Stimulated activated naive B cell treated with anti-CD40 and anti-IgM and Interleukin-4, amounts not matched to agents 10 μg/mL and 1 μg/mL and 100 μg/mL, for 72 hours (primary cell): ENCODE data around the gene SPINT1.
A peak's percentile ranks its signal among the peaks of the same experiment; 100 is the strongest.
"Not testable (repeated sequence)": the region's sequence is repeated elsewhere in the genome, so short reads cannot be mapped to it uniquely, and the experiment has no call there.

Experiments
- ATAC-seq, 2 donors: fragments of 150-1000 bp; cut with Tn5 transposase; replicated peaks; 2 replicates each; pipeline ENCODE4 v1.10.0; 2021; ENCODE audit warnings: moderate library complexity in 1 of 2
- DNase-seq: peaks from one replicate; pipeline ENCODE4 v3.0.0; 2021
- H3K27ac Mint-ChIP-seq: one replicate; pipeline ENCODE4 v1.8.0; 2022; ENCODE audit warnings: mild to moderate bottlenecking, mixed read lengths
- H3K27me3 Mint-ChIP-seq, 2 donors: one replicate each; pipeline ENCODE4 v1.8.0; 2022; ENCODE audit warnings: mixed read lengths in 2 of 2
- H3K36me3 Mint-ChIP-seq, 2 donors: one replicate each; pipeline ENCODE4 v1.8.0; 2022; ENCODE audit warnings: mixed read lengths in 2 of 2, mild to moderate bottlenecking in 1 of 2
- H3K4me1 Mint-ChIP-seq, 2 donors: one replicate each; pipeline ENCODE4 v1.8.0; 2022; ENCODE audit warnings: mixed read lengths in 2 of 2, mild to moderate bottlenecking in 1 of 2
- H3K4me3 Mint-ChIP-seq, 2 donors: one replicate each; pipeline ENCODE4 v1.8.0; 2022; ENCODE audit warnings: mild to moderate bottlenecking in 2 of 2, mixed read lengths in 2 of 2, moderate library complexity in 1 of 2
- H3K9me3 Mint-ChIP-seq, 2 donors: one replicate each; pipeline ENCODE4 v1.8.0; 2022; ENCODE audit warnings: mixed read lengths in 2 of 2, mild to moderate bottlenecking in 1 of 2

The SPINT1 gene

DNA sequence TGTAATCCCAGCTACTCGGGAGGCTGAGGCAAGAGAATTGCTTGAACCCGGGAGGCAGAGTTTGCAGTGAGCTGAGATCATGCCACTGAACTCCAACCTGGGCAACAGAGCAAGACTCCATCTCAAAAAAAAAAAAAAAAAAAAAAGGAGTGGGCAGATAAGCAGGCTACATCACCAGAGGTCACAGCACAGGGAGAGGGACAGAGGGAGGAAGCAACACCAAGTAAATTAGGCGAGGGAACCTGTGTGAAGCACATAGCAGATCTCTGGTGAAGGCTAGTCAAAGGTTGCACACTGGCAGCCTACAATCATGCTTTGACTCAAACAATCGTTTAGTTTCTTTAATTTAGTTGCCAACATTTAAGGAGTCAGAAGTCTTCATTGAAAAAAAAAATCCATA, 17.3 kb downstream of the SPINT1 start:
- not testable (repeated sequence) for H3K27ac Mint-ChIP-seq, H3K4me3 Mint-ChIP-seq, DNase-seq, H3K9me3 Mint-ChIP-seq, ATAC-seq, H3K27me3 Mint-ChIP-seq, H3K36me3 Mint-ChIP-seq
- H3K4me1 Mint-ChIP-seq, result peaks cover 12 to 18% of the 10 kb centered on the region in 2 donors

DNA sequence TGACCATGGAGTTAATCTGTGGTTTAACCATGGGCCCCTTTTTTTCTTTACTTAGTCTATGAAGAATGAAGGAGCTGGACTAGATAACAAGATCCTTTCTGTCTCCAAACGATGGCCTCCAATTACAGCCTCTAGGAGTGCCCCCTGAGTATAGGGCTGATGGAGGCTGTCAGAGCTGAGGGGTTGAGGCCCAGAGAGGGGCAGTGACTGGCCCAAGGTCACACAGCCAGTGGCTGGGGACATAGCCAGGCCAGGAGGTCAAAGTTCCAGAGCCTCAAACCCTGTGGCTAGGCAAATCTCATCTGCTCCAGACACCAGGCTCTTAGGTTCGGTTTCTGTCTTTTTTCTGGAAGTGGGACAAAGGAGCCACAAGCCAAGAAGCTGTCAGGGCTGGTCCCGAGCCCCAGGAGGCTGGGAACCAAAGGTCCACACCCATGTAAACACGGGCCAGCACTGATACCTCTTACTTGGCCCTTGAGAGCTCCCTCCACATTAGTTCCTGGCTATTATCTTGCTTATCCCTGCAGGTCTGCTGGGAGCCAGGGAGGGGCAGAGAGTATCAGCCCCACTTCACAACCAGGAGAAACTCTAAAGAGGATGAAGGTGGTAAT, 19.9 kb downstream of the SPINT1 start:
- H3K36me3 Mint-ChIP-seq, result peaks cover 0 to 2% of the 10 kb centered on the region in 2 donors
- ATAC-seq, result no peak
- no peak overlapping the region for H3K27ac Mint-ChIP-seq
- H3K4me3 Mint-ChIP-seq, result no peak overlapping the region
- no peak for DNase-seq
- H3K4me1 Mint-ChIP-seq, result peaks cover 7 to 8% of the 10 kb centered on the region in 2 donors
- H3K27me3 Mint-ChIP-seq, result peaks cover 0 to 10% of the 10 kb centered on the region in 2 donors
- H3K9me3 Mint-ChIP-seq, result no peaks in the 10 kb centered on the region

- no peaks in the 10 kb centered on the region for H3K9me3 Mint-ChIP-seq
- H3K4me3 Mint-ChIP-seq, result no peak overlapping the region
- peaks cover 20 to 23% of the 10 kb centered on the region in 2 donors for H3K4me1 Mint-ChIP-seq
- no peaks in the 10 kb centered on the region for H3K36me3 Mint-ChIP-seq
- peaks cover 0 to 10% of the 10 kb centered on the region in 2 donors for H3K27me3 Mint-ChIP-seq
- ATAC-seq (no peak), DNase-seq (no peak)
- no peak overlapping the region for H3K27ac Mint-ChIP-seq
These were observed 23.4 kb downstream of the SPINT1 start for GRCh38 chr15:40867199-40867598.

DNA sequence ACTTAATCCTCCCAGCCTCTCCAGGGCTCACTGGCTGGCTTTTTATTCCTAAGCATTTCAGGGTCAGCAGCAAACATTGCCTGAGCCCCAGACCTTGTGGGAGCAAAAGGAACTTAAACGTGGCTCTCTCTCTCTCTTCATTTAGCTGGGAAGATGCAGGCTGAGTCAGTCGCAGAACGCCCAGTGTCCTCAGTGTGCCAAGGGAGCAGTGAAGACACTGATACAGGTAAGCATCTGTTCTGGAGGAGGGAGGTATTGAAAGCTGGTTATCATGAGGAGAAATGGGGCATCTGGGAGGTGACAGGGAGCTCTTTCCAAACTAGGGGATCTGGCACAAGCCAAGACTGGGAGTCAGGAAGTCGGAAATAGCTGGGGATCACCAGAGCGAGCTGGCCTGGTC, 25.8 kb downstream of the SPINT1 start:
- Mint-ChIP-seq H3K9me3 (no peaks in the 10 kb centered on the region), H3K4me3 (no peak overlapping the region), H3K36me3 (no peaks in the 10 kb centered on the region), H3K4me1 (peaks cover 32 to 47% of the 10 kb centered on the region in 2 donors), H3K27ac (no peak overlapping the region), H3K27me3 (peaks cover 0 to 4% of the 10 kb centered on the region in 2 donors)
- ATAC-seq, result no peak
- DNase-seq, result no peak

DNA sequence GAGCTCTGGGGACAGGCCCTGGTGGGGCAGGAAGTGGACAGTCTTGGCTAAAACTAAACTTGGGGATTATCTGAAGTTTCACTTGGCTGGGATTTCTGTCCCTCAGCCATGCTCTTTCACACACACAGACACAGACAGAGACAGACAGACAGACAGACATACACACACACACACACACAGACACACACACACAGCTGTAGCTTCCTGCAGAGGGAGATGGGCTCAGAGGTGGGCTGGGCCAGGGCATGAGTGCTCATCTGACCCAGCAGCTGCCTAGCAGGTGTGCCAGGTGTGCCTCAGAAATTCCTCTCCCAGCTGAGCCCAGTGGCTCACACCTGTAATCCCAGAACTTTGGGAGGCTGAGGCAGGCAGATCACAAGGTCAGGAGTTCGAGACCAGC, 26.9 kb downstream of the SPINT1 start:
- peaks cover 0 to 4% of the 10 kb centered on the region in 2 donors for H3K27me3 Mint-ChIP-seq
- H3K4me3 Mint-ChIP-seq, result no peak overlapping the region
- ATAC-seq, result no peak
- H3K36me3 Mint-ChIP-seq, result no peaks in the 10 kb centered on the region
- DNase-seq, result no peak
- no peak overlapping the region for H3K27ac Mint-ChIP-seq
- peaks cover 32 to 48% of the 10 kb centered on the region in 2 donors for H3K4me1 Mint-ChIP-seq
- H3K9me3 Mint-ChIP-seq, result no peaks in the 10 kb centered on the region

- DNase-seq (peak; percentile 47), ATAC-seq (peak; percentile 39 to 49)
- Mint-ChIP-seq H3K9me3 (no peaks in the 10 kb centered on the region), H3K4me3 (peak overlapping the region; percentile 26 to 46), H3K27ac (peak overlapping the region; percentile 85), H3K4me1 (peaks cover 33 to 48% of the 10 kb centered on the region in 2 donors), H3K36me3 (no peaks in the 10 kb centered on the region), H3K27me3 (no peaks in the 10 kb centered on the region)
These were observed 28.1 kb downstream of the SPINT1 start for GRCh38 chr15:40871749-40872617.

DNA sequence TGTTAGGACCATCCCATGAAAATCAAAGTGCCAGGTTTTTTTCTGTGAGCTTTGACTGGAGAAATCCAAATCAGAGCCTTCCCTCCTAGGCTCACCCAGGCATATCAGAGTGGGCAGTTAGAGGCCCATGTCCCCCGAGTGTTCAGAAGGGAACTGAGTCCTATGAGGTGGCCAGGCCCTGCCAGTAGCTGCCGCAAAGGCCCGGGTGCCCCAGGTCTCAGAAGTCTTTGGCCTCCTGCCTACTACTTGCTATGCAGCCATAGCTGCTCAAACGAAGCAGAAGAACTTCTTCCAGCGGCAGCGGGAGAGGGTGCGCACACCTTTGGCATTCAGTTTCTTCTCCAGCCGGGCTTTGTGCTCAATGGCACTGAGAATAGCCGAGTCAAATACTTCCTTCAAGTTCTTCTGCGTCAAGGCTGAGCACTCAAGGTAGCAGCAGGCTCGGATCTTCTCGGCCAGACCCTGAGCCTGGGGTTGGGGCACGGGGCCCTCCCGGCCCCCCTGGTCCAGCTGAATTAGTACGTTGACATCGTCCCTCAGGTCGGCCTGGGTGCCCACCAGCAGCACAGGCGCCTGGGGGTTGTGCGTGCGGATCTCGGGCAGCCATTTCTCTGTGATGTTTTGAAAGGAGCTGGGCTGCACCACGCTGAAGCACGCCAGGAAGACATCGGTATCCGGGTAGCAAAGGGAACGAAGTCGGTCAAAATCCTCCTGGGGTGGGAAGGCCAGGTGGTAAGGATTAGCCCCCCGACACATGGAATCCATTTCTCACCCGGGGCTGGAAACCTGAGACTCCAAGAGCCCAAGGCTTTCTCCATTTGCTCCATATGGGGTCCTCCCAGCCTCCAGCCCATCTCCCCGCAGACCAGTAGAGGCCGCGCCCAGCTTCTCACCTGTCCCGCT, 29.2 kb downstream of the SPINT1 start:
- Mint-ChIP-seq H3K27me3 (no peaks in the 10 kb centered on the region), H3K9me3 (no peaks in the 10 kb centered on the region), H3K4me3 (peak overlapping the region; percentile 84 to 87), H3K27ac (peak overlapping the region; percentile 85), H3K4me1 (peaks cover 33 to 48% of the 10 kb centered on the region in 2 donors), H3K36me3 (no peaks in the 10 kb centered on the region)
- no peak for ATAC-seq
- DNase-seq, result no peak

DNA sequence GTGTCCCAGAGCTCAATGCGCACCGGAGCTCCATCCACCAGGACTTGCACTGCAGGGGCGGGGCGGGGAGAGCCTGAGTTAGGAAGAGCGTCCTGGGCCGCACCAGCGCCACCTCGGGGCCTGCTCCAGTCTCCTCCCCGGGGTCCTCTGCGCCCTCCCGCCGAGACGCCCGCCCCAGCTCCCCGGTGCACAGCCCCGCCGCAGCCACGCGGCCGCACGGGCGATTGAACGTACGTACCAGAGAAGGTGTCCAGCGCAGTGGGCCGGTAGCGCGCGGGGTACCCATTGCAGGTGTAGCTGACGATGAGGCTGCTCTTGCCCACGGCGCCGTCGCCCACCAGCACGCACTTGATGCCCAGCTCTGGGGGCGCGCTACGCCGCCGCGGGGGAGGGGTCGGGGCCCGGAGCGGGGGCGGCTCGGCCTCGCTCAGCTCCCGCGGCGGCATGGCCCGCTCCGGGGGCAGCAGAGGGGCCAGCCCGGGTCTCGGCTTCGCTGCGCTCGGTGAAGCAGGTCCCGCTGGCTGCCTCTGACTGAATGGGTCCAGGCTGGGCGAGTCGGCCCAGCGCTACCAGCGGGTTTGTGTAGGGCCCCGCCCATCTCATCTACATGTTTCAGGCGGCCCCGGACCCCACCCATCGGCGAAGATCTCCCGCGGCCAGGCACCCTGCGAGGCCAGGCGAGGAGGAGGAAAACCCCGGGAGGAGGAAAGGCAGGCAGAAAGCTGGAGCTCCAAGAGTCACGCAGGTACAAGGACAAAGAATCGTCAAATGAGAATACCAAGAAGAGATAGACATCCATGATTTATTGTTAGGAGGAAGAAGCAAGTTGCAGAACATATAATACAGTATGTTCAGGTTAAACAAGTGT, 30.1 kb downstream of the SPINT1 start, which contains the start of gene RHOV:
TSS of gene RHOV (minus strand) at position 541 of the 868 bp plus-strand sequence. CDS start at position 446, 95 bp downstream.
- peak; percentile 70 to 79 for ATAC-seq
- Mint-ChIP-seq H3K4me3 (peak within 1 kb of the TSS; percentile 87 to 89), H3K9me3 (no peaks in the 10 kb centered on the region), H3K27ac (peak within 1 kb of the TSS; percentile 90), H3K4me1 (peaks cover 37 to 54% of the 10 kb centered on the region in 2 donors), H3K27me3 (no peaks in the 10 kb centered on the region), H3K36me3 (no peaks in the 10 kb centered on the region)
- DNase-seq, result peak; percentile 48

DNA sequence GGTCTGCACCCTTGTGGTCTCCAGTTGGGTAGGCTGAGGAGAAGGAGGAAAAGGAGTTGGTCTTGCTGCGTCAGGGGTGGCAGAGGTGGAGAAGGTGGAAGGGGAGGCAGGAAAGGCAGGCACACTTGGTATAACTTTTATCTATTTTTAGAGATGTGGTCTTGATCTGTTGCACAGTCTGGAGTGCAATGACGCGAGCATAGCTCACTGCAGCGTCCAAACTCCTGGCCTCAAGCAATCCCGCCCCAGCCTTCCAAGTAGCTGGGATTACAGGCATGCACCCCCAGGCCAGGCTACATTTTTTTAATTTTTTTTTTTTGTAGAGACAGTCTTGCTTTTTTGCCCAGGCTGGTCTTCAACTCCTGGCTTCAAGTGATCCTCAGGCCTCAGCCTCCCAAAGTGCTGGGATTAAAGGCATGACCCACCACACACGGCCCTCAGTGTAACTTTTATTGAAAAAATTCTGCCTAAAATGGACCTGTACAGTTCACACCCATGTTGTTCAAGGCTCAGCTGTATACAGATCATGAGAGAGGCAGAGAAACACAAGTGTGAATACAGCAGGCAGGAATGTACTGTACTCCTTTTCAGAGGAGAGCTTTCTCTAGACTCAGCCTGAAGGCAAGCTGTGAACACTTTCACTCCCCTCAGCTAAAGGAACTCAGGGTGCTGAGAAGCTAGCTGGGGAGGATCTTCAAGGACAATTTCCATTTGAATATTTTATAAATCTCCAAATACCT, 32.3 kb downstream of the SPINT1 start:
- H3K36me3 Mint-ChIP-seq, result no peaks in the 10 kb centered on the region
- no peak overlapping the region for H3K4me3 Mint-ChIP-seq
- no peak overlapping the region for H3K27ac Mint-ChIP-seq
- H3K4me1 Mint-ChIP-seq, result peaks cover 28 to 48% of the 10 kb centered on the region in 2 donors
- H3K9me3 Mint-ChIP-seq, result no peaks in the 10 kb centered on the region
- DNase-seq (no peak), ATAC-seq (no peak)
- H3K27me3 Mint-ChIP-seq, result no peaks in the 10 kb centered on the region

- no peak for ATAC-seq
- Mint-ChIP-seq H3K27ac (no peak overlapping the region), H3K36me3 (no peaks in the 10 kb centered on the region), H3K4me3 (no peak overlapping the region), H3K27me3 (no peaks in the 10 kb centered on the region), H3K9me3 (no peaks in the 10 kb centered on the region), H3K4me1 (peaks cover 14 to 38% of the 10 kb centered on the region in 2 donors)
- no peak for DNase-seq
These were observed 33.8 kb downstream of the SPINT1 start for GRCh38 chr15:40877694-40878093.

GRCh38 chr15:40878785-40879184, 34.9 kb downstream of the SPINT1 start:
- DNase-seq, result peak; percentile 46

GRCh38 chr15:40879609-40880008, 35.8 kb downstream of the SPINT1 start:
- no peaks in the 10 kb centered on the region for H3K36me3 Mint-ChIP-seq
- H3K4me1 Mint-ChIP-seq, result peaks cover 7 to 20% of the 10 kb centered on the region in 2 donors
- no peak for ATAC-seq
- no peak overlapping the region for H3K4me3 Mint-ChIP-seq
- DNase-seq, result no peak
- H3K27me3 Mint-ChIP-seq, result no peaks in the 10 kb centered on the region
- H3K27ac Mint-ChIP-seq, result no peak overlapping the region
- H3K9me3 Mint-ChIP-seq, result no peaks in the 10 kb centered on the region

More at GRCh38 chr15:40878785-40879184, 34.9 kb downstream of the SPINT1 start:
- peak; percentile 90 to 93 for ATAC-seq
- Mint-ChIP-seq H3K27ac (peak overlapping the region; percentile 73), H3K27me3 (no peaks in the 10 kb centered on the region), H3K9me3 (no peaks in the 10 kb centered on the region), H3K4me3 (no peak overlapping the region), H3K36me3 (no peaks in the 10 kb centered on the region), H3K4me1 (peaks cover 10 to 27% of the 10 kb centered on the region in 2 donors)

DNA sequence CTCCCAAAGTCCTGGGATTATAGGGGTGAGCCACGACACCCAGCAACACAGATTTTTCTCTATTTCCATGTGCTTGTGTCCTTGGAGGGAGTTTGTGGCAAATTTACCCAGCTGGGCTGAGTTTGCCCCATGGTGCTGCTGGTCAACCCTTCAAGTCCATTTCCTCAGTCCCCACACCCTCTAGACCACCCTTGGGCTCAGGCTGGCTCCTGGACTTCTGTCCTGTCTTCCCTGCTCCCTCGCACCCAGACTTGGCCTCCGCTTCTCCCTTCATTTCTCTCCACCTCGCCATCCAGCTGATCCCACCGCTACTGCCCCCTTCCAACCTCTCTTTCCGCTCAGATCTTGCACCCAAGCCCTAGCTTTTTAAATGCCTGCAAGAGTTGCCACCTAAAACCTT, 37.5 kb downstream of the SPINT1 start:
- H3K36me3 Mint-ChIP-seq, result no peaks in the 10 kb centered on the region
- H3K9me3 Mint-ChIP-seq, result no peaks in the 10 kb centered on the region
- H3K27me3 Mint-ChIP-seq, result peaks cover 5 to 6% of the 10 kb centered on the region in 2 donors
- no peak overlapping the region for H3K4me3 Mint-ChIP-seq
- ATAC-seq (no peak), DNase-seq (no peak)
- no peak overlapping the region for H3K27ac Mint-ChIP-seq
- peaks cover 6 to 18% of the 10 kb centered on the region in 2 donors for H3K4me1 Mint-ChIP-seq
